ENCODE data around the gene SOX13. TPM values are rescaled to one million over a fixed set of nuclear protein-coding genes. Genes with fewer than 3 reads are reported as not detected.

The SOX13 gene
- total RNA-seq, 1 experiment from 2014 or later = 81.9 TPM

GRCh38 chr1:204075890-204076846, 3.3 kb downstream of the SOX13 start:
- ChIA-PET POLR2A (ENCODE audit: unreplicated experiment) (no interaction called here), CTCF (interaction anchor here (0.7 to 1.6 kb wide), 2 partner anchors 52 to 205 kb away, joined by 3 to 7 read pairs; no protein-coding TSS in a partner anchor)
- TF ChIP-seq EZH2 (IDR thresholded peaks at IDR 0.05; ENCODE audit: low read length, unreplicated experiment) (no peak), EZH2phosphoT487 (IDR thresholded peaks at IDR 0.05; ENCODE audit: borderline replicate concordance, low read length) (no peak)
- TF ChIP-seq, protein P1, sequence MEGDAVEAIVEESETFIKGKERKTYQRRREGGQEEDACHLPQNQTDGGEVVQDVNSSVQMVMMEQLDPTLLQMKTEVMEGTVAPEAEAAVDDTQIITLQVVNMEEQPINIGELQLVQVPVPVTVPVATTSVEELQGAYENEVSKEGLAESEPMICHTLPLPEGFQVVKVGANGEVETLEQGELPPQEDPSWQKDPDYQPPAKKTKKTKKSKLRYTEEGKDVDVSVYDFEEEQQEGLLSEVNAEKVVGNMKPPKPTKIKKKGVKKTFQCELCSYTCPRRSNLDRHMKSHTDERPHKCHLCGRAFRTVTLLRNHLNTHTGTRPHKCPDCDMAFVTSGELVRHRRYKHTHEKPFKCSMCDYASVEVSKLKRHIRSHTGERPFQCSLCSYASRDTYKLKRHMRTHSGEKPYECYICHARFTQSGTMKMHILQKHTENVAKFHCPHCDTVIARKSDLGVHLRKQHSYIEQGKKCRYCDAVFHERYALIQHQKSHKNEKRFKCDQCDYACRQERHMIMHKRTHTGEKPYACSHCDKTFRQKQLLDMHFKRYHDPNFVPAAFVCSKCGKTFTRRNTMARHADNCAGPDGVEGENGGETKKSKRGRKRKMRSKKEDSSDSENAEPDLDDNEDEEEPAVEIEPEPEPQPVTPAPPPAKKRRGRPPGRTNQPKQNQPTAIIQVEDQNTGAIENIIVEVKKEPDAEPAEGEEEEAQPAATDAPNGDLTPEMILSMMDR (conservative IDR thresholded peaks at IDR 0.05; ENCODE audit: low read depth, low read length) = no peak
- no peaks in the 10 kb centered on the region for H3K9me2 ChIP-seq (replicated peaks; ENCODE audit: low read length)
- no peak overlapping the region for H3K27ac ChIP-seq (ENCODE audit: low read length)
- peaks cover 35% of the 10 kb centered on the region for H4K20me1 ChIP-seq (ENCODE audit: low read length)
- peaks cover 54% of the 10 kb centered on the region for H3K4me1 ChIP-seq (ENCODE audit: insufficient read depth, low read length)
- H2AFZ ChIP-seq (ENCODE audit: low read length) = no peak overlapping the region
- no peaks in the 10 kb centered on the region for H3F3A ChIP-seq (ENCODE audit: low read length, unreplicated experiment)
- no peaks in the 10 kb centered on the region for H3K9me3 ChIP-seq (ENCODE audit: low read length)
- ATAC-seq = no peak
- H3K4me3 ChIP-seq (ENCODE audit: low read length) = peak overlapping the region; percentile 88
- no peak for DNase-seq
- H3K36me3 ChIP-seq (ENCODE audit: low read depth, low read length) = no peaks in the 10 kb centered on the region; the same call in 1 of the 2 replicates
- H3K79me2 ChIP-seq (ENCODE audit: low read length) = peaks cover 82% of the 10 kb centered on the region
- TSS peak; percentile 23 for BruUV-seq (replicated peaks)
- H3K27me3 ChIP-seq (ENCODE audit: low read length) = no peaks in the 10 kb centered on the region
- intact Hi-C loops (cut with micrococcal nuclease) = loop anchor here (2.0 kb wide), 1 partner anchor 27 kb away; no protein-coding TSS in a partner anchor
- no peak overlapping the region for H3K9ac ChIP-seq (ENCODE audit: low read length)
- H3K4me2 ChIP-seq (ENCODE audit: low read length) = peak overlapping the region; percentile 97

GRCh38 chr1:204076891-204077290, 4.0 kb downstream of the SOX13 start:
- BruUV-seq (replicated peaks) = no TSS peak
- Histone ChIP-seq H3K36me3 (ENCODE audit: low read depth, low read length) (no peaks in the 10 kb centered on the region; the same call in 1 of the 2 replicates), H3K9me3 (ENCODE audit: low read length) (no peaks in the 10 kb centered on the region), H3K9me2 (replicated peaks; ENCODE audit: low read length) (no peaks in the 10 kb centered on the region), H3K4me1 (ENCODE audit: insufficient read depth, low read length) (peaks cover 57% of the 10 kb centered on the region), H3K27me3 (ENCODE audit: low read length) (no peaks in the 10 kb centered on the region), H3K79me2 (ENCODE audit: low read length) (peaks cover 89% of the 10 kb centered on the region), H3K27ac (ENCODE audit: low read length) (no peak overlapping the region), H2AFZ (ENCODE audit: low read length) (no peak overlapping the region), H4K20me1 (ENCODE audit: low read length) (peaks cover 35% of the 10 kb centered on the region), H3K9ac (ENCODE audit: low read length) (no peak overlapping the region), H3K4me3 (ENCODE audit: low read length) (peak overlapping the region; percentile 88), H3F3A (ENCODE audit: low read length, unreplicated experiment) (no peaks in the 10 kb centered on the region), H3K4me2 (ENCODE audit: low read length) (peak overlapping the region; percentile 97)
- CTCF ChIA-PET = interaction anchor here (1.6 kb wide), 1 partner anchor 51 kb away, joined by 7 read pairs; no protein-coding TSS in a partner anchor
- TF ChIP-seq, protein P1 (conservative IDR thresholded peaks at IDR 0.05; ENCODE audit: low read depth, low read length) = no peak
- TF ChIP-seq EZH2 (IDR thresholded peaks at IDR 0.05; ENCODE audit: low read length, unreplicated experiment) (no peak), EZH2phosphoT487 (IDR thresholded peaks at IDR 0.05; ENCODE audit: borderline replicate concordance, low read length) (no peak)
- ATAC-seq (no peak), DNase-seq (no peak)
- POLR2A ChIA-PET (ENCODE audit: unreplicated experiment) = no interaction called here
- intact Hi-C loops (cut with micrococcal nuclease) = no loop called here

All from PC-3 (cell line).